IPS-15b (cell line): Measurements from ENCODE around the gene TFB2M.

Source experiments
- H3K27me3 ChIP-seq: one replicate; pipeline ENCODE4 v1.6.1; 2013; ENCODE audit warnings: low read length; ENCODE audit not compliant: control insufficient read depth, insufficient read depth
- H3K36me3 ChIP-seq: one replicate; pipeline ENCODE4 v1.6.1; 2013; ENCODE audit warnings: low read length; ENCODE audit not compliant: control insufficient read depth, insufficient read depth
- H3K4me1 ChIP-seq: one replicate; pipeline ENCODE4 v1.6.1; 2013; ENCODE audit warnings: mild to moderate bottlenecking, low read length; ENCODE audit not compliant: control insufficient read depth, insufficient read depth
- H3K4me3 ChIP-seq: one replicate; pipeline ENCODE4 v1.5.1; 2013; ENCODE audit warnings: low read depth, low read length
- H3K9ac ChIP-seq: one replicate; pipeline ENCODE4 v1.6.1; 2013; ENCODE audit warnings: low read depth, mild to moderate bottlenecking, low read length
- H3K9me3 ChIP-seq: one replicate; pipeline ENCODE4 v1.6.1; 2013; ENCODE audit warnings: mild to moderate bottlenecking, low read length; ENCODE audit not compliant: control insufficient read depth, insufficient read depth

TFB2M gene

GRCh38 chr1:246540738-246541491 lies 25.1 kb downstream of the TFB2M start:
- H3K27me3 ChIP-seq = no peaks in the 10 kb centered on the region
- H3K9ac ChIP-seq = no peak overlapping the region
- H3K4me1 ChIP-seq = no peaks in the 10 kb centered on the region
- H3K4me3 ChIP-seq = no peak overlapping the region
- H3K36me3 ChIP-seq = peaks cover 16% of the 10 kb centered on the region
- H3K9me3 ChIP-seq = no peaks in the 10 kb centered on the region

- Histone ChIP-seq H3K4me1 (no peaks in the 10 kb centered on the region), H3K9ac (no peak overlapping the region), H3K9me3 (no peaks in the 10 kb centered on the region), H3K36me3 (peaks cover 4% of the 10 kb centered on the region), H3K27me3 (no peaks in the 10 kb centered on the region), H3K4me3 (no peak overlapping the region)
Measured at GRCh38 chr1:246537887-246538286, 28.2 kb downstream of the TFB2M start.

GRCh38 chr1:246537441-246537840 lies 28.6 kb downstream of the TFB2M start:
- Histone ChIP-seq H3K9ac (no peak overlapping the region), H3K27me3 (no peaks in the 10 kb centered on the region), H3K4me3 (no peak overlapping the region), H3K4me1 (no peaks in the 10 kb centered on the region), H3K36me3 (peaks cover 3% of the 10 kb centered on the region), H3K9me3 (no peaks in the 10 kb centered on the region)

DNA sequence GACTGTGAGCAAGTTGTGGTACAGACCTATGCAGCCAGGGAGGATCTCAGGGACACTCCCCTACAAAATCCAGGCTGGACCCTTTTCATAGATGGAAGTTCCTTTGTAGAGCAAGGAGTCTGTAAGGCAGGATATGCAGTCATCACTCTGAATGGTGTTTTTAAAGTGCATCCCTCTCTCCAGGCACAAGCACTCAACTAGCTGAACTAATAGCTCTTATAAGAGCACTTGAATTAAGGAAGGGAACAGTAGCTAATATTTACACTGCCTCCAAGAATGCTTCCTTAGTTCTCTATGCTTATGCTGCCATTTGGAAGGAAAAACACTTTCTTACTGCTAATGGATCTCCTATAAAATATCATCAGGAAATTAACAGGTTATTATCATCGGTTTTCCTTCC lies 31.9 kb downstream of the TFB2M start:
- Histone ChIP-seq H3K9ac (no peak overlapping the region), H3K36me3 (no peaks in the 10 kb centered on the region), H3K4me3 (no peak overlapping the region), H3K4me1 (no peaks in the 10 kb centered on the region), H3K9me3 (no peaks in the 10 kb centered on the region), H3K27me3 (no peaks in the 10 kb centered on the region)

DNA sequence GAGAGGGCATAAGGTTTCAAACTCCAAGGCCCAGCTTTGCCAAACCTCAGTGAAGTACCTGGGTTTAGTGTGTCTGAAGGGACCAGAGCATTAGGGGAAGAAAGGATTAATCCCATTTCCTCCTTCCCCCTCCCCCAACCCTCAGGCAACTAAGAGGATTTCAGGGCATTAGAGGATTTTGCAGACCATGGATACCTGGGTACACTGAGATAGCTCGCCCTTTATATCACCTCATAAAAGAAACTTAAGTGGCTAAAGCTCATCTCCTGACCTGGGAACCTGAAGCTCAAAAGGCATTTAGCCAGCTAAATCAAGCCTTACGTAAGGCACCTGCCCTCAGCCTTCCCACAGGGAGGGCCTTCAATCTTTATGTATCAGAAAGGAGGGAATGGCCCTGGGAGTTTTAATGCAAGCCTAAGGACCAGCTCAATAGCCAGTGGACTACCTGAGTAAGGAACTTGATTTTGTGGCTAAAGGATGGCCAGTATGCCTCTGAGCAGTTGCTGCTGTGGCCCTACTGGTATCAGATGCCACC lies 32.6 kb downstream of the TFB2M start:
- Histone ChIP-seq H3K4me3 (no peak overlapping the region), H3K4me1 (no peaks in the 10 kb centered on the region), H3K9me3 (no peaks in the 10 kb centered on the region), H3K9ac (no peak overlapping the region), H3K36me3 (no peaks in the 10 kb centered on the region), H3K27me3 (no peaks in the 10 kb centered on the region)

DNA sequence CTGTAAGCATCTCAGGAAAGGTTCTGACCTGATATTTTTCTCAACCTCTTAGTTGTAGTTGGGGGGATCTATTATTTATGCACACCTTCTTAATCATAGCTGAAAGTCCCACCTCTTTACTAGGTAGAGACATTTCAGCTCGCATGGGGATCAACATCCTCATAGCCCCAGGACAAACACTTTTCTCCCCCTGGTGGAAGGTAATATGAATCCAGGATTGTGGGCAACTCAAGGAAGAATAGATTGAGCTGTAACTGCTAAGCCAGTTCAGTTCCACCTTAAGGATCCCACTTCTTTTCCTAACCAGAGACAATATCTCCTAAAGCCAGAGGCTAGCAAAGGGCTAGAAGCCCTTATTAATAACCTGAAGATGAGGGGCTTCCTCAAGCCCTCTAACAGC lies 33.5 kb downstream of the TFB2M start:
- Histone ChIP-seq H3K4me3 (no peak overlapping the region), H3K4me1 (no peaks in the 10 kb centered on the region), H3K27me3 (no peaks in the 10 kb centered on the region), H3K9me3 (no peaks in the 10 kb centered on the region), H3K9ac (no peak overlapping the region), H3K36me3 (no peaks in the 10 kb centered on the region)

GRCh38 chr1:246530482-246530881 lies 35.6 kb downstream of the TFB2M start:
- H3K9me3 ChIP-seq = no peaks in the 10 kb centered on the region
- no peak overlapping the region for H3K4me3 ChIP-seq
- H3K36me3 ChIP-seq = no peaks in the 10 kb centered on the region
- H3K27me3 ChIP-seq = no peaks in the 10 kb centered on the region
- H3K9ac ChIP-seq = no peak overlapping the region
- no peaks in the 10 kb centered on the region for H3K4me1 ChIP-seq

DNA sequence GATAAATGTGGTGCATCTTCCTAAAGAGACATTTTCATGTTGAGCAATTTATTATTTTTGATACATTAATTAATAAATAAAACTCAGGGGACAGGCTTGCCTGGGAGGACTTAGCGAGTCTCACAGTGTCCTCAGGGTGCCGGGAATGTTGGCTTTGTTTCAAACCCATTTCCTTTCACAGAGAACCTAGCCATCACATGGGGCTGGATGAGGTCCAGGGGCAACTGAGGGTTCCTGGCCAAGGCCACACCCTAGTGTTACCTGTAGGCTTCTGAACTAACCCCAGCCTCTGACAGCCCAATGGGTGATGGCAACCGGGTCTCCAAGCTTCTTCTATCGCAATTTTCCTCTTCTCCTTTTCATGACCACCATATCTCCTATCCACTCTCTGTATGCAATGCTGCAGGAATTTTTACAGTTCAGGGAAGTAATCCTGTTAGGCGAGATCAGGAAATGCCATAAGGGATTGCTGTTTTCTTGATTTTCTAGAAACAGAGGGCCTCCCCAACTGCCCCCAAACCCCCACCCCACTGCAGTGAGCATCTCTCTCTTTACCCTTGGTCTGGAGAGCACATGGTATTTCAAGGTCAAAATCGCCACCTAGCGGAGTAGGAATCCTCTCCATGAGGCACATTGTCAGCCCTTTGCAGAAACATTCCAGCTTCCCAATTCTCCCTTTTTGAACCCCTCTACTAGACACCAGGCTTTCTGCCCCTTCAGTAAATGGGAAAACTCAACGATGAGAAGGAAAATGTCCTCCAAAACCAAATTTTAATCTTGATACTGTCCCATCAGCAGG lies 36.9 kb downstream of the TFB2M start:
- H3K9ac ChIP-seq = no peak overlapping the region
- no peaks in the 10 kb centered on the region for H3K9me3 ChIP-seq
- H3K4me3 ChIP-seq = no peak overlapping the region

DNA sequence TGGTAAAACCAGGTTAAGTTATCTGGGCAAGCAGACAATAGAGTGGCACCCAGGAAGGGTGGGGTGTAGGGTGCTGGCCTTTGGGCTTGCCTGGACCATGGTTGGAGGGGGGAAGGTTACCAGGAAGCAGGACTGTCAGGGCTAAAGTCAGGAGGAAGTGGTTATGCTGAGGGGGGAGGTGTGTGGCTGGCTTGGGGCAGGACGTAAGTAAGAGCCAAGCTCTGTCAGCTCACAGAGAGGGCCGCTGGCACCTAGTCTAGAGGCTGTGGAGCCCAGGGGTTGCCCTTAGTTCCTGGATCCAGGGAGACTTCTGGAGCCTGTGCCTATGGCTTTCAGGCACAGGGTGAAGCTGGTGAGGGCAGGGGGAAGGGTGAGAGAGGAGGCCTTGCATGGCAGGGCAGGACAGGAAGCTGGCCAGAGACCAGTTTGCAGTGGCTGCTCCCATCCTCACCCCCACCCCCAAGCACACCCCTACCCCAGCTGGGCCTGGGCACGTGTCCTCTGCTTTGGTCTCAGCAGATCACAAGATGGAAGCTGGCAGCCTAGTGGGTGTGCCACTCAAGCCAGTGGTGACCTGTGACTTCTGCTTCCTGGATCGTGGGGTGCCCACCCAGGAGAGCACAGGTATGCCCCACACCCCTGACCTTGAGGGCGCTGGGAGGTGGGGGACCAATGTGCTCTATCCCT lies 38.5 kb downstream of the TFB2M start:
- no peaks in the 10 kb centered on the region for H3K4me1 ChIP-seq
- no peaks in the 10 kb centered on the region for H3K9me3 ChIP-seq
- H3K9ac ChIP-seq = no peak overlapping the region
- H3K27me3 ChIP-seq = no peaks in the 10 kb centered on the region
- H3K36me3 ChIP-seq = no peaks in the 10 kb centered on the region
- H3K4me3 ChIP-seq = no peak overlapping the region

More for the DNA sequence above, 36.9 kb downstream of the TFB2M start:
- Histone ChIP-seq H3K4me1 (no peaks in the 10 kb centered on the region), H3K27me3 (no peaks in the 10 kb centered on the region), H3K36me3 (no peaks in the 10 kb centered on the region)

DNA sequence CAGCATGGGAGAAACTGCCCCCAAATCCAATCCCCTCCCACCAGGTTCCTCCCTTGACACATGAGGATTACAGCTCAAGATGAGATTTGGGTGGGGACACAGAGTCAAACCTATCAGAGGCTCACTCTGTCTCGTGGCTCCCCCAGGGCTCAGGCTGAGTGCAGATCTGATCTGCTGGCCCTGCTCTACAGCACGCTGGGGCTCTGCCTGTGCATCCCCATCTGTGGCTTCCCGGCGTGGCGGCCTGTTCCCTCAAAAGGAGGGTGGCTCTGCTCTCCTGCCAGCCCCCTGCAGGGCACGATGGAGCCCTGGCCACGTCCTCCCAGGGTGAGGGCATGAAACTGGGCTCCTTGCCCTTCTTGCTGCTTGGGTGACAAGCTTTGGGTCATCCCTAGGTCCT lies 39.1 kb downstream of the TFB2M start:
- Histone ChIP-seq H3K9me3 (no peaks in the 10 kb centered on the region), H3K9ac (no peak overlapping the region), H3K36me3 (no peaks in the 10 kb centered on the region), H3K4me3 (no peak overlapping the region), H3K4me1 (no peaks in the 10 kb centered on the region), H3K27me3 (no peaks in the 10 kb centered on the region)

DNA sequence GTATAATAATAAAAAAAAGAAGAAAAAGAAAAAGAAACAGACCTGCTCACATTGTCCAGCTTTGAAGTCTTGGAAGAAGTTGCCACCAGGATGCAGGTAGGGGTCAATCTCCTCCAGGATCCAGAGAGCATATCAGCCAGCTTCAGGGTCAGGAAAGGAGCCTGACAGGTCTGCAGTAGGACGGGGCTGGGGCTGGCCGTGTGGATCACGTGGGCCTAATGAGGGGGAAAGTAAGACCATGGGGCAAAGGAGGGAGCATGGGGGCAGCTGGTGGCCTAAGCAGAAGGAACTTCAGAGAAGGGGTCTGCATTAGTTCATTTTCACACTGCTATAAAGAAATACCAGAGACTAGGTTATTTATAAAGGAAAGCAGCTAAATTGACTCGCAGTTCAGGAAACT lies 39.7 kb downstream of the TFB2M start:
- no peak overlapping the region for H3K9ac ChIP-seq
- no peaks in the 10 kb centered on the region for H3K27me3 ChIP-seq
- no peaks in the 10 kb centered on the region for H3K4me1 ChIP-seq
- H3K4me3 ChIP-seq = no peak overlapping the region
- H3K36me3 ChIP-seq = no peaks in the 10 kb centered on the region
- H3K9me3 ChIP-seq = no peaks in the 10 kb centered on the region
